H1 (cell line): ENCODE data around the gene BTNL8. TPM values are rescaled to one million over a fixed set of nuclear protein-coding genes. Genes with fewer than 3 reads are reported as not detected.

Experiments
- BACH1 ChIP-seq: IDR thresholded peaks from 2 replicates; pipeline ENCODE4 v1.6.1; 2012; ENCODE audit warnings: low read length, improper control_type of control experiment
- polyA plus RNA-seq, 7 experiments: library from polyadenylated mRNA; depleted of rRNA in 3 of 7; stranded (reverse) in 5 of 7; unstranded in 2 of 7; fragments of >200 nt in 5 of 7; fragments of 200-250 nt in 2 of 7; gene quantifications; 1 replicate in 5 of 7; 2 replicates in 1 of 7; 4 replicates in 1 of 7; pipeline versions ENCODE4 v1.2.1 to v1.2.3, GENCODE V29; 2011 to 2013; ENCODE audit warnings: missing spikeins in 2 of 7, mixed read lengths in 2 of 7
- total RNA-seq: library from RNA; stranded (reverse); fragmentation: NEBNext Ultra II Directional; extraction: Animal tissue kit (Norgen Biotek cat#: 25700); gene quantifications from 2 replicates; pipeline ENCODE4 v1.2.1, GENCODE V29; 2021

BTNL8 gene
- total and polyA plus RNA-seq, 2 of the 8 experiments (the other 6 are each of a cell fraction or from before 2014, with no cell fraction given), result 0.32 to 0.48 TPM

DNA sequence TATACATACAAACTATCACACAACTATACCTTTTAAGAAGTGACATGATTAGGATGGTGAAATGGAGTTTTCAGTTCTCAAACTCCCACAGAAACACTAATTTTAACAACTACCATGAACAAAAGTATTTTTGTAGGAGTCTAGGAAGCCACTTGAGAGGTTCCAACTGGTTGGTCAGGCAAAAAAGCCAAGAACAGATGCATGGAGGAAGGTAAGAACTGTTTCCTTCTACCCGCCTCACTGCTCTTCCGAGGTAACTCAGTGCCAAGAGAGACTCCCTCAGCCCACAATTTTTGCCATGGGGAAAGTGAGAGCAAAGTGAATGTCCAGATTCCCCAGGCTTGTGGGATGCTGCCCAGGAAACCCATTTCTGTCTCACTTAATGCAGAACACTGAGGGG, 15.7 kb downstream of the BTNL8 start (continued):
- TF ChIP-seq BACH1, result no peak
